ENCODE data around the gene SNX17. TPM values are rescaled to one million over a fixed set of nuclear protein-coding genes. Genes with fewer than 3 reads are reported as not detected.

SNX17 gene
- total and polyA plus RNA-seq, 2 of the 13 experiments (the other 11 are each of a cell fraction or from before 2014, with no cell fraction given) = 75.0 to 109 TPM

GRCh38 chr2:27322766-27323595 lies 47.4 kb upstream of the SNX17 start, which contains the start of gene MPV17 (continued):
- TF ChIP-seq IKZF5 (CRISPR knock-in tag; IDR thresholded peaks at IDR 0.05) (peak; percentile 45; the same call in 1 of the 2 replicates), ZNF747 (CRISPR knock-in tag; IDR thresholded peaks at IDR 0.05; ENCODE audit: borderline replicate concordance) (peak; percentile 97), ZNF556 (CRISPR knock-in tag; IDR thresholded peaks at IDR 0.05; ENCODE audit: borderline replicate concordance) (0 out of 2 replicates have a peak, but pooled peaks have one; percentile 44), ARNTL (CRISPR knock-in tag; IDR thresholded peaks at IDR 0.05) (peak; percentile 94), SP4 (CRISPR knock-in tag; IDR thresholded peaks at IDR 0.05) (peak; percentile 91), ZNF317 (CRISPR knock-in tag; IDR thresholded peaks at IDR 0.05) (peak; percentile 83), NFE2 (CRISPR knock-in tag; IDR thresholded peaks at IDR 0.05) (peak; percentile 10; the same call in 1 of the 2 replicates), PITX1 (CRISPR knock-in tag; IDR thresholded peaks at IDR 0.05) (peak; percentile 76; the same call in 1 of the 2 replicates), GATA4 (IDR thresholded peaks at IDR 0.05; ENCODE audit: borderline replicate concordance, low read depth) (peak; percentile 39; the same call in 1 of the 2 replicates), CREB1 (IDR thresholded peaks at IDR 0.05) (peak; percentile 77), CREB1 (CRISPR knock-in tag; IDR thresholded peaks at IDR 0.05) (no peak; the same call in 1 of the 2 replicates), ZNF33B (CRISPR knock-in tag; IDR thresholded peaks at IDR 0.05) (no peak; the same call in 1 of the 2 replicates), ONECUT2 (CRISPR knock-in tag; IDR thresholded peaks at IDR 0.05) (no peak), ZNF768 (CRISPR knock-in tag; IDR thresholded peaks at IDR 0.05) (peak; percentile 67; the same call in 1 of the 2 replicates), AFF4 (CRISPR knock-in tag; IDR thresholded peaks at IDR 0.05) (no peak), MAFK (conservative IDR thresholded peaks at IDR 0.05 in 1 of 2, IDR thresholded peaks at IDR 0.05 in 1 of 2; ENCODE audit: low read length in 2 of 2) (no peak), ZNF10 (CRISPR knock-in tag; IDR thresholded peaks at IDR 0.05; ENCODE audit: borderline replicate concordance, low read depth) (no peak), DDIT3 (CRISPR knock-in tag; IDR thresholded peaks at IDR 0.05) (0 out of 2 replicates have a peak, but pooled peaks have one; percentile 43), KLF6 (CRISPR knock-in tag; IDR thresholded peaks at IDR 0.05) (peak; percentile 59; the same call in 1 of the 2 replicates), EP300 (IDR thresholded peaks at IDR 0.05; ENCODE audit: low read depth in 2 of 2, low read length in 2 of 2) (0 out of 4 replicates have a peak, but pooled peaks of 1 of the 2 experiments have one; percentile 45), EP300 (CRISPR knock-in tag; IDR thresholded peaks at IDR 0.05; ENCODE audit: borderline replicate concordance) (no peak), REPIN1 (CRISPR knock-in tag; IDR thresholded peaks at IDR 0.05; ENCODE audit: borderline replicate concordance, low read depth) (peak; percentile 86), GLI4 (CRISPR knock-in tag; IDR thresholded peaks at IDR 0.05; ENCODE audit: borderline replicate concordance) (0 out of 2 replicates have a peak, but pooled peaks have one; percentile 34)

Measured in HepG2 (cell line).